Calu3 (cell line): ENCODE measurements around the gene PWWP2A. TPM values are rescaled to one million over a fixed set of nuclear protein-coding genes. Genes with fewer than 3 reads are reported as not detected.

ENCODE experiments used
- BruUV-seq: library from RNA; stranded (reverse); fragments of 400-500 nt; replicated peaks from 2 replicates; lab custom pipeline; 2021; lab: Mats Ljungman, UMichigan
- CTCF ChIA-PET: fragments of 300-600 bp; sonication (Branson Sonifier 250); formaldehyde crosslinking; loops from one replicate; lab custom pipeline; 2022; ENCODE audit warnings: antibody characterized with exemption; lab: Charles Lee
- DNase-seq: peaks from one replicate; pipeline ENCODE4 v3.0.0; 2022
- H3K27ac Mint-ChIP-seq: one replicate; pipeline ENCODE4 v1.8.0; 2022; ENCODE audit warnings: mixed read lengths; ENCODE audit not compliant: unreplicated experiment
- H3K27me3 Mint-ChIP-seq: one replicate; pipeline ENCODE4 v1.8.0; 2022; ENCODE audit warnings: mixed read lengths; ENCODE audit not compliant: unreplicated experiment
- H3K36me3 Mint-ChIP-seq: one replicate; pipeline ENCODE4 v1.8.0; 2022; ENCODE audit warnings: mild to moderate bottlenecking, moderate library complexity, mixed read lengths; ENCODE audit not compliant: insufficient read depth, unreplicated experiment
- H3K4me1 Mint-ChIP-seq: one replicate; pipeline ENCODE4 v1.8.0; 2022; ENCODE audit warnings: mild to moderate bottlenecking, low read depth, mixed read lengths; ENCODE audit not compliant: unreplicated experiment
- H3K4me3 Mint-ChIP-seq: one replicate; pipeline ENCODE4 v1.8.0; 2022; ENCODE audit warnings: mild to moderate bottlenecking, low read depth, moderate library complexity, mixed read lengths; ENCODE audit not compliant: unreplicated experiment
- H3K9me3 Mint-ChIP-seq: one replicate; pipeline ENCODE4 v1.8.0; 2022; ENCODE audit warnings: low read depth, mixed read lengths; ENCODE audit not compliant: unreplicated experiment
- CTCF ChIP-seq: fragments of 200-600 bp; IDR thresholded peaks from one replicate; pipeline ENCODE4 v1.8.0; 2022; ENCODE audit warnings: antibody characterized with exemption; ENCODE audit not compliant: unreplicated experiment
- intact Hi-C: fragments of 100-400 bp; cut with micrococcal nuclease; formaldehyde crosslinking; loops from one replicate; pipeline ENCODE4 v1.10.0; 2022; ENCODE audit not compliant: unreplicated experiment
- total RNA-seq: library from RNA; stranded (reverse); gene quantifications from 2 replicates; pipeline ENCODE4 v1.2.3, GENCODE V29; 2022

Gene PWWP2A
- total RNA-seq, 1 experiment from 2014 or later = 36.4 TPM

- H3K9me3 Mint-ChIP-seq = no peaks in the 10 kb centered on the region
- H3K27ac Mint-ChIP-seq = no peak overlapping the region
- H3K4me3 Mint-ChIP-seq = no peak overlapping the region
- no peaks in the 10 kb centered on the region for H3K27me3 Mint-ChIP-seq
- H3K36me3 Mint-ChIP-seq = peaks cover 25% of the 10 kb centered on the region
- CTCF ChIA-PET = no interaction called here
- intact Hi-C loops = no loop called here
- DNase-seq = no peak
- BruUV-seq = no TSS peak
- no peaks in the 10 kb centered on the region for H3K4me1 Mint-ChIP-seq
- no peak for TF ChIP-seq CTCF
Measured at GRCh38 chr5:160092514-160092913, 26.7 kb downstream of the PWWP2A start.

DNA sequence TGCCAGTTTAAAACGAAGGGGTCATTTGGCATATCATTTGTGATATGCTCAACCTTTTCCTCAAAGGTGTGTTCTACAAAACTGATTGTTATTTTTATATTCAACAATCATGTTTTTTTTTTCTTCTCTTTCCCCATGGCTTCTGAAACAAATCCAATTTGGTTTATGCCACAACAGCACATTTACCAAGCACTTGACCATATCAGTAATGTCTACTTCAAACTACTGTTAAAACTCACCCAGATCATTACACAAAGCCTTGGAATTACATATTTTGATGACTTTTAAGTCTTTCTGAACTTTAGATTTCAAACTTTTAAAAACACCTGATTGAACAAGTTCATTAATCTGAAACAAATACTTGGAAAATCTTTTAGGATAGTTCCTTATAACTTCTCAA is 29.2 kb downstream of the PWWP2A start:
- intact Hi-C loops = no loop called here
- DNase-seq = no peak
- Mint-ChIP-seq H3K27me3 (no peaks in the 10 kb centered on the region), H3K4me1 (no peaks in the 10 kb centered on the region), H3K27ac (no peak overlapping the region), H3K4me3 (no peak overlapping the region), H3K9me3 (no peaks in the 10 kb centered on the region), H3K36me3 (peaks cover 20% of the 10 kb centered on the region)
- TF ChIP-seq CTCF = no peak
- no TSS peak for BruUV-seq
- CTCF ChIA-PET = interaction anchor here (0.6 kb wide), 1 partner anchor 146 kb away, joined by 3 read pairs; no protein-coding TSS in a partner anchor

DNA sequence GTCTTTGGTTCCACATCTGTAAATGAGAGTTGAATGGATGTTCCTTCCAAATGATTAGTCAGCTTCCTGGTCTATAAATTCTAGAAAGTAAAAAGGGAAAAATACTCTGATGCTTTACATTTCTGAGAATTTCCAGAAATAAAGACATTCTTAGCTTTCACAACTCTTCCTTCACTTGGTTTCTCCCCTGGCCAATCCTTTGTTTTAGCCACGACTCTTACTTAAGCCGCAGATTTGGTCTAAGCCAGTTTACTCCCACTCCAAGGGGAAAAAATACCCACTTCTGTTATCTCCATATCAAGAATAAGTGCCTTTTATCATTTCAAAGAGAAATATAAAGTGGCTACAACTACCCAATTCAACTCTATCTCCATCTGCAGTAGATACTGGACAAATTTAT is 29.7 kb downstream of the PWWP2A start:
- Mint-ChIP-seq H3K27ac (no peak overlapping the region), H3K36me3 (peaks cover 20% of the 10 kb centered on the region), H3K27me3 (no peaks in the 10 kb centered on the region), H3K4me1 (no peaks in the 10 kb centered on the region), H3K9me3 (no peaks in the 10 kb centered on the region), H3K4me3 (no peak overlapping the region)
- DNase-seq = no peak
- no peak for TF ChIP-seq CTCF
- intact Hi-C loops = no loop called here
- CTCF ChIA-PET = interaction anchor here (0.6 kb wide), 1 partner anchor 146 kb away, joined by 3 read pairs; no protein-coding TSS in a partner anchor
- BruUV-seq = no TSS peak

GRCh38 chr5:160088805-160089204 is 30.4 kb downstream of the PWWP2A start:
- no peak for TF ChIP-seq CTCF
- H3K27me3 Mint-ChIP-seq = no peaks in the 10 kb centered on the region
- no peak overlapping the region for H3K4me3 Mint-ChIP-seq
- no peaks in the 10 kb centered on the region for H3K9me3 Mint-ChIP-seq
- no peak overlapping the region for H3K27ac Mint-ChIP-seq
- DNase-seq = no peak
- no peaks in the 10 kb centered on the region for H3K4me1 Mint-ChIP-seq
- no TSS peak for BruUV-seq
- intact Hi-C loops = no loop called here
- peaks cover 14% of the 10 kb centered on the region for H3K36me3 Mint-ChIP-seq
- CTCF ChIA-PET = no interaction called here
